Activated CD4-positive, alpha-beta T cell treated with anti-CD3 and anti-CD28 coated beads for 1 hour (primary cell): ENCODE measurements around the gene ZNF594.
"Not testable (repeated sequence)": the region's sequence is repeated elsewhere in the genome, so short reads cannot be mapped to it uniquely, and the experiment has no call there.

ENCODE experiments used
- DNase-seq: peaks from one replicate; pipeline ENCODE4 v3.0.0-alpha.2; 2020

ZNF594 gene

DNA sequence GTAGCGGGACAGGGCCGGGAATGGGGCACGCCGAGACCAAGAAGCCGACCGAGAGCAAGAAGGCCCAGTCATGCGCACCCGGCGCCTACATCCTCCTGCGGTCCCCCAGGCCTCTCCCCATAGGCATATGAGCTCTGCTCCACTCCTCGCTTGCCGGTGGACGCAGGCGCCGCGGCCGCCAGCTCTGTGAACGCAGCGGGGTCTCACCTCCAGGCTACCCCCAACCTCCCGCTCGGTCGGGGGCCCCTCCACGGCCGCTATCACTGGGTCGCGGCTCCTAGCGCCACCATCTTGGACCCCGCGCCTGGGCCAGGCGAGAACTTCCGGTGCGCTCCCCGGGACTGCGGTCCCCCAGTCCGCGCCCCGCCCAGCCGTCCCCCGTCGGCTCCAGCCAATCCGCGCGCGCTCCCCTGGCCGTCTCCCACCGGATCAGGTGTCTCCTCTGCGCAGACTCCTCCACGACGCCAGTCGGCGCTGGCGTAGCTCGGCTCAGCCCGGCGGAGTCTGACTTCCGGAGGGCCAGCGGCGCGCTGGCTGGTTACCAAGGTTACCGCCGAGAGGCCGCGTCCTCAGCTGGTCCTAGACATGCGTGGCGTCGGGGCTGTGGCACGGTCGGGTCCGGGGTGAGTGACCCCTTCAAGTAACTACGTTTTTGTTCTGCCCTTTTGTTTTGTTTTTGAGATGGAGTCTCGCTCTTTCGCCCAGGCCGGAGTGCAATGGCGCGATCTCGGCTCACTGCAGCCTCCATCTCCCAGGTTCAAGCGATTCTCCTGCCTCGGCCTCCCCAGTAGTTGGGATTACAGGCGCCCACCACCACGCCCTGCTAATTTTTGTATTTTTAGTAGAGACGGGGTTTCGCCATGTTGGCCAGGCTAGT, at the start of gene ZNF594:
TSS of gene ZNF594 (minus strand) at position 328 of the 877 bp plus-strand sequence. CDS start 7,612 bp downstream, outside the sequence.
- DNase-seq, result peak; percentile 95

GRCh38 chr17:5239769-5240168, 48.1 kb upstream of the ZNF594 start:
- DNase-seq, result not testable (repeated sequence)

DNA sequence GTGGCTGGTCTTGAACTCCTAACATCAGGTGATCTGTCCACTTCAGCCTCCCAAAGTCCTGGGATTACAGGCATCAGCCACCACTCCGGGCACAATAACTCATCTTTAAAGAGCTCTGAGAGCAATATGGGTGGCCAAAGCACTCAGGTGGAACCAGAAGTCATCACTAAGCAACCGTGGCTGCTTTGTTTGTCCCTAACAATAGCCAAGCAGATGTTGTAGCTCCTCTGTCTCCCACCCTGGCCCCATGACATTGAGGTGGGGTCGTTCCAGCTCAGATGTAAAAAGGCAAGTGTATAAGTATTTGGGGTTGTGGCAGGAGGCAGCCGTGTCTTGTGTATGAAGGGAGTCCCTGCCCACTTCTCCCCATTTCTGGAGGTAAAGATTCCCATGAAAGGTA, 46.7 kb upstream of the ZNF594 start:
- no peak for DNase-seq

DNA sequence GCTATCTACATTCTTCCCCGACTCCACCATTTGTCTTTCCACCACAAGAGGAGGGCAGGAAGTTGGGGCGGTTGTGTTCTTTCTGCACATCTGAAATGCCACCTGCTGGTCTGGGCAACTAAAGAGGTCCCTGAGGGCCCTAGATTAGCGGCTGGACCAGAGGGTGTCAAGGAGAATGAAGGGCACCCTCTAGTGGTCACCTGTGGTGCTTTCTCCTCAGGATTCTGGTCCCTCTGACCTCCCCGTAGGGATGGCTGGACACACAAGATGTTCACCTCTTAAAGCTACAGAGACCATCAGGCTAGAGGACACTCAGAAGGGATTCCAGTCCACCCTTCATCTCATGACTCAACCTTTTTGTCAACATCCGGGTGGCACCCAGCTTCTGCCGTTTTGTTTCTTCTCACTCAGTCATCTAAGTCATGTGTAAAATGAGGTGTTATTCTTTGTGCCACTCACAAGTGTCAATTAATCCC, 45.9 kb upstream of the ZNF594 start:
- DNase-seq, result no peak

DNA sequence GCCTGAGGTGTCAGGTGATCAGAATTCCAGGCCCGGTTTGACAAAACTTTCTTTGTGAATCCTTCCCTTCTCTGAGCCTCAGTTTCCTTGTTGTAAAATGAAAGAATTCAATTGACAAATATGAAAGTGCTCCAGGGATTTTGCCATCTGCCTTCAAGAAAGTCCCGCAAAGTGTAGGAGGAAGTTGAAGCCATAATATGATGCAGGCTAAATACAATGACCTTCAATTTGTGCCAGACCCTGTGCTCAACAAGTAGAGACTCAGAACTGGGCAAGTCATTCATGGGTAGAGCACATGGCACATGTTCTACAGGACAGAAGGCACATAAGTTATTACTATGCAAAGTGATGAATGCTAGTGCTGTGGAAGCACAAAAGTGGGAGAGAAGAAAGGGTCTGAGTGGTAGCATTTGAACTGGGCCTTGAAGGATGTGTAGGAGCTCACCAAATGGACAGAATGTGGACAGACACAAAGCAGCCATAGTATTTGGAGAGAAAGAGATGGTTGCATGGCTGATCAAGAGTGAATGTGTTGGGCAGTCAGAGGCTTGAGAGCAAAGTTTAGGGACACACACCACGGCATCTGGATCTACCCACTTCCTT, 45.4 kb upstream of the ZNF594 start:
- DNase-seq, result no peak

- no peak for DNase-seq
These were observed 43.2 kb upstream of the ZNF594 start, which contains the start of gene SCIMP for GRCh38 chr17:5234645-5235576. TSS of gene SCIMP (minus strand) at chr17:5234860. CDS start at chr17:5234755, 105 bp downstream.

- DNase-seq, result not testable (repeated sequence)
These were observed 41.8 kb upstream of the ZNF594 start for GRCh38 chr17:5233492-5233891.

GRCh38 chr17:5226940-5227878, 35.5 kb upstream of the ZNF594 start:
- DNase-seq, result no peak

- no peak for DNase-seq
These were observed 34.2 kb upstream of the ZNF594 start for GRCh38 chr17:5225668-5226457.

GRCh38 chr17:5221912-5222311, 30.2 kb upstream of the ZNF594 start:
- DNase-seq, result not testable (repeated sequence)

DNA sequence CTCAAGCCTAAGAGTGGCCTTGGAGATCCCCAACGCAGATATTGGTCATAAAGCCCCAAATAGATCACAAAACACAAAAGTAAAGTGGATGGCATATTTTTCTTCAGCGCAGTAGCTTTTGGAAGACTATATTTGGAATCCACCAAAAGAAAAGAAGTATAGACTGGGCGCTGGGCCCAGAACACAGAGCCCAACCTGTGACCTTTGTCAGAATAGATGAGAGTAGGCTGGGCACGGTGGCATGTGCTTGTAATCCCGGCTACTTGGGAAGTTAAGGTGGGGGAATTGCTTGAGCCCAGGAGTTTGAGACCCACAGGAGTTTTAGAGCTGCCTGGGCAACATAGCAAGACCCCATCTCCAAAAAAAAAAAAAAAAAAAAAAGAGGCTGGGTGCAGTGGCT, 28.4 kb upstream of the ZNF594 start:
- no peak for DNase-seq

DNA sequence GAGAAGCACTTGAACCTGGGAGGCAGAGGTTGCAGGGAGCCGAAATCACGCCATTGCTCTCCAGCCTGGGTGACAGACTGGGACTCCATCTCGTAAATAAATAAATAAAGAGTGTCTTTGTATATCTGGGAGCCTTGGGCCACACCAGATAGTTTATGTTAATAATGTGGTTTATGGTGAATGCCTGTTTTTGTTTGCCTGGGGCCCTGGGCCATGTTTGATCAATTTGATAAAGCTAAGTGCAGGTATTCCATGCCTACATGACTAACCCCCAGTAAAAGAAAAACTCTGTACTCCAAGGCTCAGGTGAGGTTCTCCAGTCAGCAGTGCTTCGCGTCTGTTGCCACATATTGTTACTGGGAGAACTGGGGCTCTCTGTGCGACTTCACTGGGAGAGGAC, 27.9 kb upstream of the ZNF594 start:
- DNase-seq, result no peak

DNA sequence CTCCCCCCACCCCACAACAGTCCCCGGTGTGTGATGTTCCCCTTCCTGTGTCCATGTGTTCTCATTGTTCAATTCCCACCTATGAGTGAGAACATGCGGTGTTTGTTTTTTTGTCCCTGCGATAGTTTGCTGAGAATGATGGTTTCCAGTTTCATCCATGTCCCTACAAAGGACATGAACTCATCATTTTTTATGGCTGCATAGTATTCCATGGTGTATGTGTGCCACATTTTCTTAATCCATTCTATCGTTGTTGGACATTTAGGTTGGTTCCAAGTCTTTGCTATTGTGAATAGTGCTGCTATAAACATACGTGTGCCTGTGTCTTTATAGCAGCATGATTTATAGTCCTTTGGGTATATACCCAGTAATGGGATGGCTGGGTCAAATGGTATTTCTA, 25.9 kb upstream of the ZNF594 start:
- DNase-seq, result not testable (repeated sequence)

GRCh38 chr17:5211458-5211857, 19.8 kb upstream of the ZNF594 start:
- DNase-seq, result no peak

DNA sequence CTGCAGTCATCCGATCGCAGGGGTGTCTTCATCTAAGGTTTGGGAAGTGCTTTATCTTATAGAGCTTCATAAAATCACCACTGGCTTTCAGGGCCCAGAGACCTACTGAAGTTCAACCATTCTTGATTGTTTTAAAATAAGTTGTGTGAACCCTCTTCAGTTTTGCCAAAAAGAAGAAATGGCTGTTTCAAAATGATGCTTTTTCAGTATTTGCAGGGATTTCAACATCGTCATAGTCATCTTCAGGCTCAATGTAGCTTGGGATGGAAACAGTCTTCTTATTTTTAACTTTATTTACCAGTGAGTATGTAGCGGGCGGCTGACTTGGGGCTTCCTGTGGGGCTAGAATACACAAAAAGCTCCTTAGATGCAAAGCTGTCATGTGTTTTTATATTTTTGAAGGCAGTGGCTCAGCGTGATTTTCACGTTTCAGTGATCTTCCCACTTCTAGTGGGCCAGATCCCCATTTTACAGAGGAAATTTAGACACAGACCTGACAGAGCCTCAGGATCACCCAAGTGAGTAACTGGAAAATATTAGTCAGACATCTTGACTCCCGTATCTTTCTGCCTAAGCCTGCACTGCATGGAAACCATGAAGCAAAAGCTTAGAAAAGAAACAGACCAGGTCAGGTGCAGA, 19.1 kb upstream of the ZNF594 start:
- no peak for DNase-seq

GRCh38 chr17:5210091-5210490, 18.4 kb upstream of the ZNF594 start:
- no peak for DNase-seq

GRCh38 chr17:5209396-5209795, 17.7 kb upstream of the ZNF594 start:
- no peak for DNase-seq

GRCh38 chr17:5203908-5204294, 12.2 kb upstream of the ZNF594 start:
- no peak for DNase-seq

GRCh38 chr17:5203178-5203907, 11.7 kb upstream of the ZNF594 start:
- no peak for DNase-seq

- no peak for DNase-seq
These were observed 9.3 kb upstream of the ZNF594 start for GRCh38 chr17:5201011-5201410.
